Stomach smooth muscle (tissue), 2 donors: ENCODE data around the gene SHISA9.

Experiments
- H3K27ac ChIP-seq: one replicate; pipeline ENCODE4 v1.7.0; 2013; ENCODE audit warnings: mild to moderate bottlenecking, low read length, inconsistent platforms
- H3K27me3 ChIP-seq, 2 donors: one replicate each; pipeline ENCODE4 v1.7.0; 2013; ENCODE audit warnings: low read length in 2 of 2; ENCODE audit not compliant: insufficient read depth in 2 of 2, control insufficient read depth in 1 of 2
- H3K36me3 ChIP-seq, 2 donors: one replicate each; pipeline ENCODE4 v1.7.0; 2013; ENCODE audit warnings: low read length in 2 of 2; ENCODE audit not compliant: control insufficient read depth in 2 of 2, insufficient read depth in 2 of 2
- H3K4me1 ChIP-seq: one replicate; pipeline ENCODE4 v1.7.0; 2013; ENCODE audit warnings: low read length; ENCODE audit not compliant: control insufficient read depth, insufficient read depth
- H3K4me3 ChIP-seq, 2 donors: one replicate each; pipeline ENCODE4 v1.7.0; 2013; ENCODE audit warnings: low read length in 2 of 2
- H3K9ac ChIP-seq, 2 donors: one replicate each; pipeline ENCODE4 v1.7.0; 2013; ENCODE audit warnings: low read length in 2 of 2, mild to moderate bottlenecking in 1 of 2
- H3K9me3 ChIP-seq, 2 donors: one replicate each; pipeline ENCODE4 v1.7.0; 2013; ENCODE audit warnings: low read length in 2 of 2; ENCODE audit not compliant: control insufficient read depth in 2 of 2
- donor health status: healthy.
- donor health status: Pancreatic carcinoma.

Gene SHISA9

DNA sequence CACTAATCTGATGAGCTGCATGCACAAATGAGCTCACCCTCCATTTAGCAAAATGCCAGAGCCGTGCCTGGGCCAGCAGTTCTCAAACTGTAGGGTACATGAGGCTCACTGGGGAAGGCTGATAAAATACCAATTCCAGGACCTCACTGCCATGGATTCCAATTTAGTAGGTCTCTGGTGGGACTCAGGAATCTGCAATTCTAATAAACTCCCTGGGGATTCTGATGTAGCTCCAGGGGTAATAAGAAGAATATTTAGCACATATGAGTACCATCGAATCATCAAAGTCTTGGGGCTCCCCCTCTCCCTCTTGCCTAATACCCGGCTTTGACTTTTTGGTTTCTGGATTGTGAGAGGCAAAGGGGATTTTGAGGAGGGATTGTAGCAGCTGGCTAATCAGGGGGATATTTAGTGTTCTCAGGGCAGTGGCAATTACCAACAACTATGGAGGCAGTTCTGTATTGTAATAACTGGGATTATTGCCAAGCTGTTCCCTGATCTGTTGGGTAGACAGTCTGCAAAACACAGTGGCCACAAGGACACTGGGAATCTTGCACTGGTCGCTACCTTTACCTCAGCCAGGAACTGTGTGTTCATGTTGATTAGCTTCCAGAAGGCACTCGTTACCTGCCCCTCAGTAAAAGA lies 140.4 kb downstream of the SHISA9 start:
- H3K36me3 ChIP-seq = no peaks in the 10 kb centered on the region
- H3K4me1 ChIP-seq = no peaks in the 10 kb centered on the region
- no peaks in the 10 kb centered on the region for H3K27me3 ChIP-seq
- no peak overlapping the region for H3K27ac ChIP-seq
- H3K9me3 ChIP-seq = peaks cover 4 to 8% of the 10 kb centered on the region in 2 donors
- no peak overlapping the region for H3K9ac ChIP-seq
- no peak overlapping the region for H3K4me3 ChIP-seq

- H3K4me1 ChIP-seq = no peaks in the 10 kb centered on the region
- H3K36me3 ChIP-seq = no peaks in the 10 kb centered on the region
- no peak overlapping the region for H3K27ac ChIP-seq
- no peaks in the 10 kb centered on the region for H3K27me3 ChIP-seq
- no peak overlapping the region for H3K9ac ChIP-seq
- no peak overlapping the region for H3K4me3 ChIP-seq
- peaks cover 4 to 8% of the 10 kb centered on the region in 2 donors for H3K9me3 ChIP-seq
Observed at GRCh38 chr16:13042291-13042685, 140.9 kb downstream of the SHISA9 start.

DNA sequence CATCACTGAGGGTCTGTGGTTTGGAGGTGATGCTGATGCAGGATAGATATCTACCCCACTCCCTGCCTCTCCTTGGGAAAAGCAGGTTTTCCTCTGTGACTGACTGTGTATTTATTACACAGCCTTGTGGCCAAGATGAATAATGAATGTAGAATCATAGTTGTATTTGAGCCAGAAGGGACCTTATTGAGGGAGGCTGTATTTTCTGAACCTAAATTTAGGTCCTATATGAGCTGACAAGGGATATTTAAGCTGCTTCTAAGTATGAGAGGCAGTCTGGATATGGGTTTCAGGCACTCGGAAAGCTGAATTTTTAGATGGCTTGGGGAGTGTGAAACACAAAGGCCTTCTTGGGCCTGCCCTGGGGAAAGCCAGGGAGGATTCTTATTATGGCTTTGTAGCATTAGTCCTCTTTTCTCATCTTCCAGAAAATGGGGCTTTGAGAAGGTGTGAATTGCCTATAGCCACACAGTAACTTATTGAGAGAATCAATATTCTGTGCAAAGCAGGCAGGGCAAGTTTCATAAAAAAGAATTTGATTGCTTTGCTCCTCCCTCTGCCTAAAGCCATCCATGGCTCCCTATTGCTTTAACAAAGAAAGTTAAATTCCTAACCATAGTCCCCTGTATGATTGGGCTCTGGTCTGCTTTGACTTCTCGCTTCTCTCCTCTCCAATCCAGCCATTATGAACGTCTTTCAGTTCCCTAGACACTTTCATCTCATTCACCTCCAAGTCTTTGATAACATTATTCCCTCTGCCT lies 144.8 kb downstream of the SHISA9 start:
- no peak overlapping the region for H3K4me3 ChIP-seq
- peaks cover 4 to 14% of the 10 kb centered on the region in 2 donors for H3K9me3 ChIP-seq
- no peaks in the 10 kb centered on the region for H3K27me3 ChIP-seq
- H3K4me1 ChIP-seq = no peaks in the 10 kb centered on the region
- H3K27ac ChIP-seq = no peak overlapping the region
- no peaks in the 10 kb centered on the region for H3K36me3 ChIP-seq
- no peak overlapping the region for H3K9ac ChIP-seq

GRCh38 chr16:13047276-13047675 lies 145.9 kb downstream of the SHISA9 start:
- H3K36me3 ChIP-seq = no peaks in the 10 kb centered on the region
- H3K27ac ChIP-seq = no peak overlapping the region
- H3K9me3 ChIP-seq = peaks cover 4 to 14% of the 10 kb centered on the region in 2 donors
- H3K4me3 ChIP-seq = no peak overlapping the region
- no peak overlapping the region for H3K9ac ChIP-seq
- H3K4me1 ChIP-seq = no peaks in the 10 kb centered on the region
- H3K27me3 ChIP-seq = no peaks in the 10 kb centered on the region

DNA sequence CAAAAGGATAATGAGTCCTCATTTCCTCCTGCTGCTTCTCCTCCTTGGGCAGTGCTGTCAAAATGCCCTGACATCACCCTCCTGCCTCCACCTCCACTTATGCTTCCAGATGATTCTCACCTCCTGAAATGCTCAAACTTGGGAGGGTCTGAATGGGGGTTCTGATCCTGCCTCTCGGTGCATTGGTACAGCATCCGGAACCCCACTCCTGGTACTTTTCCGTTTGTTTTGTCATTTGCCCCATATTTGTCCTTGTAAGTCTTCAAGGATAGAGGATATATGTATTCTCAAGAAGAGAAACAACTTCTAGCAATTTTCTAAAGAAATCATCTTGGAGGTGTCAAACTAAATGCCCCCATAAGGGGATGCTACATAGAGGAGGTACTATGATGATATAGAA lies 148.3 kb downstream of the SHISA9 start:
- H3K27me3 ChIP-seq = no peaks in the 10 kb centered on the region
- no peaks in the 10 kb centered on the region for H3K4me1 ChIP-seq
- H3K9ac ChIP-seq = no peak overlapping the region
- H3K4me3 ChIP-seq = no peak overlapping the region
- peaks cover 4 to 6% of the 10 kb centered on the region in 2 donors for H3K9me3 ChIP-seq
- H3K27ac ChIP-seq = no peak overlapping the region
- no peaks in the 10 kb centered on the region for H3K36me3 ChIP-seq

DNA sequence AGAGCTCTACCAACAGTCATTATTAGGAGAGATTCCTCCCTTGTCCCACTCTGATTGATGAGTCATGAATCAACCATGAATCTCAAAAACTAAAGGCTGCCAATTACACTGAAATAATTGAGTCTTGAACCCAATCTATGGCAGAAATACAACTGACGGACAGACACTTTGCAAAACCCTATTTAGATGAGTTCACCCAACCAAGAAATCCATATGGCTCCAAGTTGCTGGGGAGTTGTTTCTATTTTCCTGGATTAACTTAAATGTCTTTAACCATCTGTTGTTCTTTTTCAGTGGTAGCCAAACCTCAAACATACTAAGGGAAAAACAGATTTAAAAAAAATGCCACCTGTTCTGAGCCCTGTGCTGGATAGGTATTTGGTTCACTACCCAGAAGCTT lies 151.0 kb downstream of the SHISA9 start:
- Histone ChIP-seq H3K27ac (no peak overlapping the region), H3K4me1 (no peaks in the 10 kb centered on the region), H3K4me3 (no peak overlapping the region), H3K36me3 (no peaks in the 10 kb centered on the region), H3K27me3 (no peaks in the 10 kb centered on the region), H3K9ac (no peak overlapping the region), H3K9me3 (peaks cover 4 to 6% of the 10 kb centered on the region in 2 donors)

DNA sequence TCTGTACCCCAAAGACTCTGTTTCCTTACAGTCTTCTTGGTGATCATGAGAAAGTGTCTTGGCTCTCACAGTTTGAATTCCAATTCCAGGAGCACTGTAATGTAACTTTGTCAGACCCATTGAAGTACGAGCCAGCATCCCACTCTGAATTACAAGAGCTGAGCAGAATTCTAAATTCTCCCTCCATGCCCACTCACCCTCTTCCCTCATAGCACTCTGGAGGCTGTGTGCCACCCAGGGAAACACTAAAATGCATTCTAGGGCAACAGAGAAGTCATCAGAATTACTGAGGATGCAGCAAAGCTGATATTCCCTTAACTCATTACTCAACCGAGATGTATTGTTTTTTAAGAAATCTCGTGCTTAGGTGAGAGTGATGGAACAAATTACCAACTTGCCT lies 154.1 kb downstream of the SHISA9 start:
- H3K36me3 ChIP-seq = no peaks in the 10 kb centered on the region

GRCh38 chr16:13056607-13057006 lies 155.2 kb downstream of the SHISA9 start:
- Histone ChIP-seq H3K9ac (no peak overlapping the region), H3K9me3 (no peaks in the 10 kb centered on the region), H3K27ac (no peak overlapping the region), H3K4me1 (no peaks in the 10 kb centered on the region), H3K27me3 (no peaks in the 10 kb centered on the region), H3K4me3 (no peak overlapping the region), H3K36me3 (no peaks in the 10 kb centered on the region)

More for the DNA sequence above, 154.1 kb downstream of the SHISA9 start:
- H3K9ac ChIP-seq = no peak overlapping the region
- no peaks in the 10 kb centered on the region for H3K4me1 ChIP-seq
- H3K9me3 ChIP-seq = no peaks in the 10 kb centered on the region
- H3K4me3 ChIP-seq = no peak overlapping the region
- H3K27me3 ChIP-seq = no peaks in the 10 kb centered on the region
- H3K27ac ChIP-seq = no peak overlapping the region

DNA sequence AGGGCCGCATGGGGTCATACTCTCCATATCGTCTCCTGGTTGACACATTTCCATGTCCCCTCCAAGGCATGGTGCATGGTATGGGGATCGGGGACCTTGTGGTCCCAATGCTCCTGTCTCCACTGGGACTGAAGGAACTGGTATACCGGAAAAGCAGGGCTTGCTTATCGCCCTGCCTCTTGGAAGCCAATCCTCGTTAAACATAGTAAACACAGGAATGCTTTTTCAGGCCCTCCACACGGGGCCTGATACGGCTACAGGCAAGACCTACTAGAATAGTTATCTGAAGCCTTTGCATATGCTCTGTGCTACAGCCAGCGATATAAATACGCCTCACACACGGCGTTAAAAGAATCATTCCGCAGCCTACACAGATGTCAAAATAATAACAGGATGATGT lies 159.5 kb downstream of the SHISA9 start:
- Histone ChIP-seq H3K27me3 (no peaks in the 10 kb centered on the region), H3K36me3 (no peaks in the 10 kb centered on the region), H3K9me3 (peaks cover 0 to 4% of the 10 kb centered on the region in 2 donors), H3K27ac (no peak overlapping the region), H3K4me1 (no peaks in the 10 kb centered on the region), H3K9ac (no peak overlapping the region), H3K4me3 (no peak overlapping the region)

DNA sequence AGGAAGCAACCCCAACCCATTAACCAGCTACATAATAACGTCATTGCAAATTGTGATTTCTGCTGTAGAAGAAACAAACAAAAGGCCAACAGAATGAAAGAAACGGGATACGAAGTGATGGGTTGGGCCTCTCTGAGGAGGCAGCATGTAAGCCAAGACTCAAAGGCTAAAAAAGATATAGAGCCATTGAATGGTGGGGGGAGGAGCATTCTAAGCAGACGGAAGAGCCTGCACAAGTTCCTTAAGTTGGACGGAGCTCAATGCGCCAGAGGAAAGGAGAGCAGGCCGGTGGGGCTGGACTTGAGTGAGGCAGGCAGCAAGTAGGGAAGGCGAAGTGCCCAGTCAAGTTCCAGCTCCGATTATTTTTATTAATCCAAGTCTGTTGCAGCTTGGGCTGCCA lies 160.3 kb downstream of the SHISA9 start:
- no peak overlapping the region for H3K27ac ChIP-seq
- no peaks in the 10 kb centered on the region for H3K36me3 ChIP-seq
- no peaks in the 10 kb centered on the region for H3K4me1 ChIP-seq
- peaks cover 0 to 6% of the 10 kb centered on the region in 2 donors for H3K9me3 ChIP-seq
- H3K27me3 ChIP-seq = no peaks in the 10 kb centered on the region
- no peak overlapping the region for H3K4me3 ChIP-seq
- H3K9ac ChIP-seq = no peak overlapping the region

- Histone ChIP-seq H3K27ac (no peak overlapping the region), H3K4me3 (no peak overlapping the region), H3K36me3 (no peaks in the 10 kb centered on the region), H3K4me1 (no peaks in the 10 kb centered on the region), H3K9ac (no peak overlapping the region), H3K27me3 (no peaks in the 10 kb centered on the region), H3K9me3 (peaks cover 0 to 6% of the 10 kb centered on the region in 2 donors)
Observed at GRCh38 chr16:13062219-13062618, 160.8 kb downstream of the SHISA9 start.
